Fibroblast of upper back skin (primary cell): Measurements from ENCODE around the gene MLKL.

ENCODE experiments used
- DNase-seq: peaks from one replicate; pipeline ENCODE4 v3.0.0-alpha.2; 2013

MLKL gene

GRCh38 chr16:74641969-74642368 is 58.7 kb downstream of the MLKL start:
- no peak for DNase-seq

- no peak for DNase-seq
Observed at GRCh38 chr16:74637742-74638453, 62.8 kb downstream of the MLKL start.

GRCh38 chr16:74635303-74635702 is 65.4 kb downstream of the MLKL start:
- no peak for DNase-seq

GRCh38 chr16:74633686-74634085 is 67.0 kb downstream of the MLKL start:
- DNase-seq, result no peak

GRCh38 chr16:74627506-74628220 is 73.0 kb downstream of the MLKL start:
- no peak for DNase-seq

- no peak for DNase-seq
Observed at GRCh38 chr16:74626741-74627416, 73.8 kb downstream of the MLKL start.

- no peak for DNase-seq
Observed at GRCh38 chr16:74625500-74626350, 74.9 kb downstream of the MLKL start.

- no peak for DNase-seq
Observed at GRCh38 chr16:74623839-74624235, 76.8 kb downstream of the MLKL start.

- DNase-seq, result peak; percentile 52
Observed at GRCh38 chr16:74623214-74623838, 77.3 kb downstream of the MLKL start.

GRCh38 chr16:74622005-74622404 is 78.7 kb downstream of the MLKL start:
- no peak for DNase-seq
